B cell (primary cell): Measurements from ENCODE around the gene SLC37A1. TPM values are rescaled to one million over a fixed set of nuclear protein-coding genes. Genes with fewer than 3 reads are reported as not detected.

Source experiments
- ATAC-seq: fragments of 200-7000 bp; cut with Tn5 transposase; one replicate; pipeline ENCODE4 v1.10.0; 2021; ENCODE audit warnings: low read depth, mild to moderate bottlenecking, moderate number of reproducible peaks, moderate library complexity
- CTCF ChIA-PET: fragments of 350-600 bp; sonication (Branson Sonifier 250); formaldehyde crosslinking; loops from one replicate; lab custom pipeline; 2021; ENCODE audit warnings: antibody characterized with exemption, inconsistent platforms; lab: Charles Lee
- POLR2A ChIA-PET: fragments of 350-600 bp; sonication (Branson Sonifier 250); formaldehyde crosslinking; loops from one replicate; lab custom pipeline; 2021; ENCODE audit warnings: antibody characterized with exemption; lab: Charles Lee
- DNase-seq: peaks from one replicate; pipeline ENCODE4 v3.0.0; 2013
- H2AFZ ChIP-seq: 2 replicates; pipeline ENCODE4 v1.6.1; 2012; ENCODE audit warnings: mild to moderate bottlenecking, low read depth, low read length; ENCODE audit not compliant: insufficient read depth, poor library complexity, severe bottlenecking
- H3K27ac ChIP-seq, 2 donors: 1 replicate in 1 of 2; 2 replicates in 1 of 2; pipeline ENCODE4 v1.5.1; 2012 to 2013; ENCODE audit warnings: low read length in 2 of 2, mild to moderate bottlenecking in 2 of 2, moderate library complexity in 1 of 2
- H3K27me3 ChIP-seq, 4 experiments: fragments of 200-600 bp in 1 of 4; sonication (generic) in 1 of 4; replicated peaks in 1 of 4; 1 replicate in 2 of 4; 2 replicates in 2 of 4; pipeline versions ENCODE4 v1.6.1 to v1.7.0; 2013 to 2016; ENCODE audit warnings: low read length in 3 of 4, mild to moderate bottlenecking in 2 of 4, mixed read lengths in 1 of 4, moderate library complexity in 1 of 4; ENCODE audit not compliant: insufficient read depth in 4 of 4, control insufficient read depth in 3 of 4; ENCODE audit errors: control extremely low read depth in 1 of 4
- H3K36me3 ChIP-seq, 2 experiments: replicated peaks in 1 of 2; 1 replicate in 1 of 2; 2 replicates in 1 of 2; pipeline versions ENCODE4 v1.6.1 to v1.7.1; 2013; ENCODE audit warnings: low read length in 1 of 2; ENCODE audit not compliant: insufficient read depth in 2 of 2, control insufficient read depth in 1 of 2; ENCODE audit errors: control extremely low read depth in 1 of 2, extremely low read depth in 1 of 2
- H3K4me1 ChIP-seq, 2 donors: fragments of 200-600 bp in 1 of 2; sonication (generic) in 1 of 2; 1 replicate in 1 of 2; 2 replicates in 1 of 2; pipeline versions ENCODE4 v1.5.1 to v1.6.1; 2013 to 2017; ENCODE audit warnings: low read length in 2 of 2; ENCODE audit not compliant: control insufficient read depth in 2 of 2, insufficient read depth in 2 of 2
- H3K4me2 ChIP-seq: replicated peaks from 2 replicates; pipeline ENCODE3; 2012; ENCODE audit warnings: mild to moderate bottlenecking, low read depth, low read length; ENCODE audit not compliant: poor library complexity, severe bottlenecking
- H3K4me3 ChIP-seq, 5 experiments: fragments of 200-600 bp in 1 of 5; sonication (generic) in 1 of 5; 1 replicate in 3 of 5; 2 replicates in 2 of 5; pipeline versions ENCODE4 v1.5.1 to v1.7.0; 2011 to 2016; ENCODE audit warnings: low read length in 4 of 5, mild to moderate bottlenecking in 4 of 5, low read depth in 2 of 5, control low read depth in 1 of 5, moderate library complexity in 1 of 5; ENCODE audit not compliant: insufficient read depth in 1 of 5; ENCODE audit errors: control extremely low read depth in 1 of 5, extremely low read depth in 1 of 5
- H3K79me2 ChIP-seq: fragments of 200-600 bp; sonication (generic); one replicate; pipeline ENCODE4 v1.6.0; 2016; ENCODE audit warnings: low read length; ENCODE audit not compliant: control insufficient read depth, insufficient read depth
- H3K9ac ChIP-seq: fragments of 200-600 bp; sonication (generic); 2 replicates; pipeline ENCODE4 v1.6.1; 2017; ENCODE audit warnings: mild to moderate bottlenecking, low read length, moderate library complexity
- H3K9me3 ChIP-seq, 3 donors: one replicate each; pipeline versions ENCODE4 v1.6.1 to v1.7.1; 2013; ENCODE audit warnings: low read length in 2 of 3; ENCODE audit not compliant: control insufficient read depth in 2 of 3, insufficient read depth in 1 of 3; ENCODE audit errors: control extremely low read depth in 1 of 3
- H4K20me1 ChIP-seq: 2 replicates; pipeline ENCODE4 v1.6.0; 2012; ENCODE audit warnings: mild to moderate bottlenecking, low read length; ENCODE audit not compliant: insufficient read depth, control insufficient read depth, poor library complexity, severe bottlenecking
- H3K27ac Mint-ChIP-seq: one replicate; pipeline ENCODE4 v1.8.0; 2021; ENCODE audit warnings: mixed read lengths
- H3K27me3 Mint-ChIP-seq: one replicate; pipeline ENCODE4 v1.8.0; 2021; ENCODE audit warnings: mixed read lengths
- H3K4me1 Mint-ChIP-seq: one replicate; pipeline ENCODE4 v1.8.0; 2021; ENCODE audit warnings: mixed read lengths
- H3K4me3 Mint-ChIP-seq: one replicate; pipeline ENCODE4 v1.8.0; 2021; ENCODE audit warnings: mixed read lengths
- H3K9me3 Mint-ChIP-seq: one replicate; pipeline ENCODE4 v1.8.0; 2022; ENCODE audit warnings: mixed read lengths; ENCODE audit not compliant: insufficient read depth
- EZH2 ChIP-seq: IDR thresholded peaks from 2 replicates; pipeline ENCODE4 v1.6.1; 2012; ENCODE audit warnings: borderline replicate concordance, low read depth, mild to moderate bottlenecking, moderate library complexity, low read length; ENCODE audit not compliant: insufficient read depth, poor library complexity, severe bottlenecking
- WGBS: methylation state at CpG from one replicate; pipeline ENCODE4 v1.1.5; 2013; ENCODE audit warnings: missing lambda C conversion rate; ENCODE audit not compliant: insufficient coverage; 5-methylcytosine and 5-hydroxymethylcytosine counted together
- intact Hi-C: fragments of 100-400 bp; cut with micrococcal nuclease; formaldehyde crosslinking; loops from one replicate; pipeline ENCODE4 v1.10.0; 2022
- polyA plus RNA-seq: library from polyadenylated mRNA; depleted of rRNA; stranded (reverse); fragments of >200 nt; gene quantifications from 2 replicates; pipeline ENCODE4 v1.2.3, GENCODE V29; 2012
- total RNA-seq, 2 donors: library from RNA; stranded (reverse); fragments of 120-200 nt in 1 of 2; gene quantifications; 1 replicate in 1 of 2; 2 replicates in 1 of 2; pipeline versions ENCODE4 v1.2.3 to v1.2.4, GENCODE V29; 2013 to 2022
- TF ChIP-seq, protein P1 (sequence below): fragments of 200-600 bp; IDR thresholded peaks from one replicate; pipeline ENCODE4 v1.8.0; 2022; ENCODE audit warnings: antibody characterized with exemption, mild to moderate bottlenecking

The SLC37A1 gene
- total and polyA plus RNA-seq, 2 donors (not counting 1 experiment from before 2014, with no cell fraction given): 38.1 to 60.2 TPM

DNA sequence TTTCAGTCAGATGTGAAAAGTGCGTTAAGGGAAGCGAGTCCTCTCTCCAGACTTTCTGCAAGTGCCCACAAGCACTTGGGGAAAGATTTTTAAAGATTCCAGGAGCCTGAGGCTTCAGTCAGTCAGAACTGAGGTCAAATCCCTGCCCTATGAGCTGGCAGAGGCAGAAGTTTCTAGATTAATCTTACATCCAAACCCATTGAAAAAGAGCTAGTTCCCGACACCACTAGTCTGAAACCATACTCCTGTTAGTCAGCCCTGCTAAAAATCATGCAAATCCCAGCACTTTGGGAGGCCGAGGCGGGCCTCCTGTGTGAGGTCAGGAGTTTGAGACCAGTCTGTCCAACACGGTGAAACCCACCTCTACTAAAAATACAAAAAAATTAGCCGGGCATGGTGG is 38.6 kb upstream of the SLC37A1 start:
- no peaks in the 10 kb centered on the region for H3K9me3 ChIP-seq
- H3K4me1 ChIP-seq: peaks cover 0 to 49% of the 10 kb centered on the region in 2 donors
- no peak for TF ChIP-seq EZH2
- TF ChIP-seq, protein P1, sequence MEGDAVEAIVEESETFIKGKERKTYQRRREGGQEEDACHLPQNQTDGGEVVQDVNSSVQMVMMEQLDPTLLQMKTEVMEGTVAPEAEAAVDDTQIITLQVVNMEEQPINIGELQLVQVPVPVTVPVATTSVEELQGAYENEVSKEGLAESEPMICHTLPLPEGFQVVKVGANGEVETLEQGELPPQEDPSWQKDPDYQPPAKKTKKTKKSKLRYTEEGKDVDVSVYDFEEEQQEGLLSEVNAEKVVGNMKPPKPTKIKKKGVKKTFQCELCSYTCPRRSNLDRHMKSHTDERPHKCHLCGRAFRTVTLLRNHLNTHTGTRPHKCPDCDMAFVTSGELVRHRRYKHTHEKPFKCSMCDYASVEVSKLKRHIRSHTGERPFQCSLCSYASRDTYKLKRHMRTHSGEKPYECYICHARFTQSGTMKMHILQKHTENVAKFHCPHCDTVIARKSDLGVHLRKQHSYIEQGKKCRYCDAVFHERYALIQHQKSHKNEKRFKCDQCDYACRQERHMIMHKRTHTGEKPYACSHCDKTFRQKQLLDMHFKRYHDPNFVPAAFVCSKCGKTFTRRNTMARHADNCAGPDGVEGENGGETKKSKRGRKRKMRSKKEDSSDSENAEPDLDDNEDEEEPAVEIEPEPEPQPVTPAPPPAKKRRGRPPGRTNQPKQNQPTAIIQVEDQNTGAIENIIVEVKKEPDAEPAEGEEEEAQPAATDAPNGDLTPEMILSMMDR: no peak
- H3K4me2 ChIP-seq: no peak overlapping the region
- H2AFZ ChIP-seq: no peak overlapping the region
- WGBS: 82% methylated on average over 2 of the region's 7 CpGs
- ChIA-PET CTCF (interaction anchor here (1.1 kb wide), 1 partner anchor 18 kb away, joined by 3 read pairs; no protein-coding TSS in a partner anchor), POLR2A (no interaction called here)
- Mint-ChIP-seq H3K27me3 (peaks cover 19% of the 10 kb centered on the region), H3K4me1 (peaks cover 10% of the 10 kb centered on the region), H3K9me3 (no peaks in the 10 kb centered on the region), H3K27ac (no peak overlapping the region), H3K4me3 (no peak overlapping the region)
- ATAC-seq (no peak), DNase-seq (no peak)
- H3K27me3 ChIP-seq: peaks cover 0 to 20% (median 3%) of the 10 kb centered on the region in 4 experiments
- no peak overlapping the region for H3K9ac ChIP-seq
- H3K79me2 ChIP-seq: no peaks in the 10 kb centered on the region
- H3K36me3 ChIP-seq: no peaks in the 10 kb centered on the region
- H3K27ac ChIP-seq: no peak overlapping the region
- no peaks in the 10 kb centered on the region for H4K20me1 ChIP-seq
- H3K4me3 ChIP-seq: no peak overlapping the region
- intact Hi-C loops: loop anchor here (2.0 kb wide), 1 partner anchor 14 kb away; no protein-coding TSS in a partner anchor

GRCh38 chr21:42475526-42476387 is 37.9 kb upstream of the SLC37A1 start:
- H3K4me3 ChIP-seq: no peak overlapping the region
- TF ChIP-seq EZH2: no peak
- TF ChIP-seq, protein P1: no peak
- Mint-ChIP-seq H3K4me1 (peaks cover 10% of the 10 kb centered on the region), H3K9me3 (no peaks in the 10 kb centered on the region), H3K27ac (no peak overlapping the region), H3K27me3 (peaks cover 19% of the 10 kb centered on the region), H3K4me3 (no peak overlapping the region)
- H4K20me1 ChIP-seq: no peaks in the 10 kb centered on the region
- POLR2A ChIA-PET: interaction anchor here (0.7 to 0.8 kb wide), 2 partner anchors 33 to 80 kb away, joined by 3 to 5 read pairs; no protein-coding TSS in a partner anchor
- peaks cover 0 to 49% of the 10 kb centered on the region in 2 donors for H3K4me1 ChIP-seq
- no peaks in the 10 kb centered on the region for H3K9me3 ChIP-seq
- DNase-seq: peak; percentile 50
- no peak overlapping the region for H2AFZ ChIP-seq
- peaks cover 0 to 20% (median 3%) of the 10 kb centered on the region in 4 experiments for H3K27me3 ChIP-seq
- H3K27ac ChIP-seq: no peak overlapping the region
- CTCF ChIA-PET: no interaction called here
- H3K36me3 ChIP-seq: no peaks in the 10 kb centered on the region
- intact Hi-C loops: loop anchor here (2.0 kb wide), 1 partner anchor 15 kb away; no protein-coding TSS in a partner anchor
- no peak overlapping the region for H3K4me2 ChIP-seq
- no peaks in the 10 kb centered on the region for H3K79me2 ChIP-seq
- no peak overlapping the region for H3K9ac ChIP-seq
- 88% methylated on average over 16 of the region's 18 CpGs for WGBS
- ATAC-seq: no peak
